PC-3 (cell line): ENCODE results near the gene HIGD2A.

Source experiments
- EZH2 ChIP-seq: fragments of 300-600 bp; sonication (generic); IDR thresholded peaks from one replicate; pipeline ENCODE4 v1.6.1; 2017; ENCODE audit warnings: antibody characterized with exemption, mild to moderate bottlenecking, low read length; ENCODE audit not compliant: unreplicated experiment
- EZH2phosphoT487 ChIP-seq: fragments of 300-600 bp; sonication (generic); IDR thresholded peaks from 2 replicates; pipeline ENCODE4 v1.6.1; 2018; ENCODE audit warnings: mild to moderate bottlenecking, antibody characterized with exemption, low read length, borderline replicate concordance
- TF ChIP-seq, protein P1 (sequence below): fragments of 300-600 bp; sonication (generic); conservative IDR thresholded peaks from 2 replicates; pipeline ENCODE4 v1.5.1; 2017; ENCODE audit warnings: antibody characterized with exemption, low read depth, mild to moderate bottlenecking, low read length

DNA sequence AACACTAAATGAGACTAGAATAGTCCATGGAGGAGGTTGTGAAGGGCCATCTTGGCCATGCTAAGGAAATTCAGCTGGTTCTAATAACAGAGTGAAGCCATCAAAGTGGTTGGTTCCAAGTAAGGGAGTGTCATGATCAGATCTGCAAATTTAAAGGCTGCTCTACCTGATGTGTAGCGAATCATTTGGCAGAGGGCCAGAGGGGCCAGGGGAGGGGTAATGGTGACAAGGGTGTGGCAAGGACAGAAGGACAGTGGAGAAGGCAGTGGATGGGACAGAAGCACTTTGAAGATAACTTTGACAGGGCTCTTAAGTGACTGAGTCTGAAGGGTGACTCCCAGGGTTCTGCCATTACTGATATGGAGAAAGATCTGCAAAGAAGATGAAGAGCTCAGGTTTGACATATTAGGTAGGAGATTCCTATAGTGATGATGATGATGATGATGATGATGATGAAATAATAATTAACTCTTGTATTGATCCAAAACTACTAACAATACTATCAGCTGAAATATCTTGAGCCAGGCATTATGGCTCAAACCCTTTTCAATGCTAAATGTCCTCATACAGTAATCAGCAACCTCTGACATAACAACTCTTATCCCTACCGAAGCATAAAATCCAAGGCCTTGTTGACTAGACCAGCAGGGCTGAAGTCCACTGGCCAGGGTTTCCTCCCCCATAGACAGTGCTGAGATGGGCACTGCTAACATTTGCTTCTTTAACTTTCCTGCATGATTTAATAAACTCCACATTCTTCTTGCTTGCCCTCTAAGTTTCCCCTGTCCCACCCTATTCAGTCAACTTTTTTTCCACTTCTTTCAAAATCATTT, 47.0 kb upstream of the HIGD2A start:
- TF ChIP-seq, protein P1, sequence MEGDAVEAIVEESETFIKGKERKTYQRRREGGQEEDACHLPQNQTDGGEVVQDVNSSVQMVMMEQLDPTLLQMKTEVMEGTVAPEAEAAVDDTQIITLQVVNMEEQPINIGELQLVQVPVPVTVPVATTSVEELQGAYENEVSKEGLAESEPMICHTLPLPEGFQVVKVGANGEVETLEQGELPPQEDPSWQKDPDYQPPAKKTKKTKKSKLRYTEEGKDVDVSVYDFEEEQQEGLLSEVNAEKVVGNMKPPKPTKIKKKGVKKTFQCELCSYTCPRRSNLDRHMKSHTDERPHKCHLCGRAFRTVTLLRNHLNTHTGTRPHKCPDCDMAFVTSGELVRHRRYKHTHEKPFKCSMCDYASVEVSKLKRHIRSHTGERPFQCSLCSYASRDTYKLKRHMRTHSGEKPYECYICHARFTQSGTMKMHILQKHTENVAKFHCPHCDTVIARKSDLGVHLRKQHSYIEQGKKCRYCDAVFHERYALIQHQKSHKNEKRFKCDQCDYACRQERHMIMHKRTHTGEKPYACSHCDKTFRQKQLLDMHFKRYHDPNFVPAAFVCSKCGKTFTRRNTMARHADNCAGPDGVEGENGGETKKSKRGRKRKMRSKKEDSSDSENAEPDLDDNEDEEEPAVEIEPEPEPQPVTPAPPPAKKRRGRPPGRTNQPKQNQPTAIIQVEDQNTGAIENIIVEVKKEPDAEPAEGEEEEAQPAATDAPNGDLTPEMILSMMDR: no peak
- no peak for TF ChIP-seq EZH2
- no peak for TF ChIP-seq EZH2phosphoT487
